ENCODE results near the gene RGN. TPM values are rescaled to one million over a fixed set of nuclear protein-coding genes. Genes with fewer than 3 reads are reported as not detected.
A peak's percentile ranks its signal among the peaks of the same experiment; 100 is the strongest.
"Not testable (repeated sequence)": the region's sequence is repeated elsewhere in the genome, so short reads cannot be mapped to it uniquely, and the experiment has no call there.

RGN gene
- polyA plus RNA-seq, 1 experiment: 2.1 TPM

DNA sequence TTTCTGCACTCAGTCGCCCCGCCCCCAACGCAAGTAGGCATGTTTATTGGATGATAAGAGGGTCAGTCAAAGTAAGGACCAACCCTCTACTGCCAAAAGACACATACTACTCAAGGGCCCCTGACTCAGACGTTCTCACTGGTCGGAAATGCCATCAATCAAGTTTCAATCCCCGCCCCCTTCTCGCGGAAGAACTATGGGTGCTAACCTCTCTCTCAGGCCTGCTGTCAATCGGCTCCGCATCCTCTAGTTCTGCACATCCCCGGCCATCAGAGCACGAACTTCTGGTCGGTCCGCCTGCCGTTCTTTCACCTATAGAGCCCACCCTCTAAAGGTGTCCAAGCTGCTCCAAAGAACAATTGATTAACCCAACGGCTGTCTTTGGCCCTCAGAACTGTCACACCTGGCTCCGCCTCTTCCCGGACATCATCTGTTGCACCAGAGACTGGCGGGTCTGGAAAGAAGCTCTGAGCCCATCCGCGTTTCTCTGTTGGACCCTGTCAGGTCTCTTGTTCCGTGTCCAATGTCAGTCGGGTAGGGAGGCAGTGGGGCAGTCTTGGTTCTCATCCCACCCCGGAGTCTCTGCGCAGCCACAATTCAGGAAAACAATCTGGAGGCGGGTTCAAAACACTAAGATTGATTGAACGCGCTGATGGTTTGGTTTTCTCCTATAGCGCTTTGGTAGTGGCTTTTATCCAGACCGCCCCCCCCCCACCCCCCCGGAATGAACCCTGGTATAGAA, 51.1 kb downstream of the RGN start:
- POLR2A ChIA-PET: interaction anchor here (1.0 kb wide), 1 partner anchor 16 kb away, joined by 5 read pairs; the partner anchor contains the start of genes NDUFB11 and RBM10
- TF ChIP-seq CTCF (IDR thresholded peaks at IDR 0.05; ENCODE audit: low read depth, low read length): no peak
- no peaks in the 10 kb centered on the region for H3K9me3 ChIP-seq (ENCODE audit: control insufficient read depth, insufficient read depth, low read length)
- H3K27me3 ChIP-seq (ENCODE audit: control insufficient read depth, insufficient read depth, low read length): no peaks in the 10 kb centered on the region
- CTCF ChIA-PET: interaction anchor here (0.5 to 2.9 kb wide), 2 partner anchors 16 to 151 kb away, joined by 3 to 10 read pairs; partner anchors contain the start of genes NDUFB11 and RBM10
- peak; percentile 87 for DNase-seq (ENCODE audit: low read depth, low spot score)
- peak overlapping the region; percentile 72 for H3K4me3 ChIP-seq (ENCODE audit: low read depth, low read length)
- peak overlapping the region; percentile 11 for H3K27ac ChIP-seq (ENCODE audit: low read depth, low read length)

DNA sequence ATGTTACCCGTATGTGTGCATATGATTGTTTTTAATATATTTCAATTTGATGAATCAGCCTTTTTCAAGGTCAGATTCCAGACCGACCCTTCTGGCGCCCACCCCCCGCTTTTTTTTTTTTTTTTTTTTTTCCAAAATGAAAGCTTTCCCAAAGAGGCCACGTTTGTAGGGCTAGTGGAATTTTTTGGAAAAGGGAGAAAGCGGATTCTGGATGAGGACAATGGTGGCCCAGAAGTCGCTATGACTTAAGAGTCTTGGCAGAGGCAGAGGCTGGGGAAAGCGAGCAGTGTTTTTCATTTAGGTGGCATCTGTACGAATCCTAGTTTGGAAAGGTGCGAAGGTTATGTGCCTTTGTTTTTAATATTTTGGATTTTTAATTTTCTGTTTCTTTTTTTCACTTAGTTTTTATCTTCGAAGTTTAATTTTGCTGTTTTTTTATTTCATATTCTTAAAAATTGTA, 51.7 kb downstream of the RGN start:
- POLR2A ChIA-PET: interaction anchor here (1.0 kb wide), 1 partner anchor 15 kb away, joined by 5 read pairs; the partner anchor contains the start of genes NDUFB11 and RBM10
- CTCF ChIA-PET: interaction anchor here (0.5 to 2.9 kb wide), 2 partner anchors 15 to 152 kb away, joined by 3 to 10 read pairs; partner anchors contain the start of genes NDUFB11 and RBM10
- Histone ChIP-seq H3K27ac (ENCODE audit: low read depth, low read length) (no peak overlapping the region), H3K27me3 (ENCODE audit: control insufficient read depth, insufficient read depth, low read length) (no peaks in the 10 kb centered on the region), H3K4me3 (ENCODE audit: low read depth, low read length) (peak overlapping the region; percentile 72), H3K9me3 (ENCODE audit: control insufficient read depth, insufficient read depth, low read length) (no peaks in the 10 kb centered on the region)
- TF ChIP-seq CTCF (IDR thresholded peaks at IDR 0.05; ENCODE audit: low read depth, low read length): no peak
- no peak for DNase-seq (ENCODE audit: low read depth, low spot score)

- ChIA-PET POLR2A (no interaction called here), CTCF (no interaction called here)
- no peak overlapping the region for H3K4me3 ChIP-seq (ENCODE audit: low read depth, low read length)
- no peak overlapping the region for H3K27ac ChIP-seq (ENCODE audit: low read depth, low read length)
- H3K9me3 ChIP-seq (ENCODE audit: control insufficient read depth, insufficient read depth, low read length): no peaks in the 10 kb centered on the region
- TF ChIP-seq CTCF (IDR thresholded peaks at IDR 0.05; ENCODE audit: low read depth, low read length): no peak
- H3K27me3 ChIP-seq (ENCODE audit: control insufficient read depth, insufficient read depth, low read length): no peaks in the 10 kb centered on the region
- no peak for DNase-seq (ENCODE audit: low read depth, low spot score)
Measured at GRCh38 chrX:47133493-47133892, 55.2 kb downstream of the RGN start.

DNA sequence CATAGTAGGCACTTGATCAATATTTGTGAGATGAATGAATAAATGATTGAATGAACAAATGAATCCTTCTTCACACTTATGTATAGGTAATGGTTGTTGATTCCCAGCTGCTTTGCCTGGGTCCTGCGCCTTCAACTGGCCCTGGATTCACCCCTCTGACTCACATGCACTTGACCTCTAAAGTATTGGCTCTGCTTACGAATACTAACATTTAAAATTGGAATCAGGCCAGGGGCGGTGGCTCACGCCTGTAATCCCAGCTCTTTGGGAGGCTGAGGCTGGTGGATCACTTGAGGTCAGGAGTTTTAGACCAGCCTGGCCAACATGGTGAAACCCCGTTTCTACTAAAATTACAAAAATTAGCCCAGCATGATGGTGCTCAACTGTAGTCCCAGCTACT, 57.4 kb downstream of the RGN start:
- not testable (repeated sequence) for H3K9me3 ChIP-seq (ENCODE audit: control insufficient read depth, insufficient read depth, low read length); H3K4me3 ChIP-seq (ENCODE audit: low read depth, low read length); H3K27ac ChIP-seq (ENCODE audit: low read depth, low read length); H3K27me3 ChIP-seq (ENCODE audit: control insufficient read depth, insufficient read depth, low read length); DNase-seq (ENCODE audit: low read depth, low spot score)
- CTCF ChIA-PET: interaction anchor here (2.1 kb wide), 1 partner anchor 9 kb away, joined by 16 read pairs; the partner anchor contains the start of genes NDUFB11 and RBM10
- POLR2A ChIA-PET: interaction anchor here (0.8 to 1.8 kb wide), 2 partner anchors 9 to 88 kb away, joined by 3 to 13 read pairs; partner anchors contain the start of genes NDUFB11 and RBM10

GRCh38 chrX:47138171-47138570, 59.9 kb downstream of the RGN start:
- no peaks in the 10 kb centered on the region for H3K27me3 ChIP-seq (ENCODE audit: control insufficient read depth, insufficient read depth, low read length)
- DNase-seq (ENCODE audit: low read depth, low spot score): no peak
- ChIA-PET CTCF (no interaction called here), POLR2A (no interaction called here)
- H3K4me3 ChIP-seq (ENCODE audit: low read depth, low read length): no peak overlapping the region
- no peak overlapping the region for H3K27ac ChIP-seq (ENCODE audit: low read depth, low read length)
- TF ChIP-seq CTCF (IDR thresholded peaks at IDR 0.05; ENCODE audit: low read depth, low read length): no peak
- no peaks in the 10 kb centered on the region for H3K9me3 ChIP-seq (ENCODE audit: control insufficient read depth, insufficient read depth, low read length)

Small RNAs within 50 kb of the gene (small RNA-seq; reads per million reads assigned to genes)
- gene RNU12-2P (ENCODE audit: insufficient read length, low read depth) (not detected), gene RNU6-1189P (ENCODE audit: insufficient read length, low read depth) (not detected)

Other genes starting within 250 kb of the RGN start
- gene RP2, start 241.4 kb upstream of the RGN start, polyA plus RNA-seq (2011; rRNA removed): 12.5 and 16.6 TPM in 2 replicates
- gene JADE3, start 166.0 kb upstream of the RGN start, polyA plus RNA-seq (2011; rRNA removed): 6.5 and 7.7 TPM in 2 replicates
- gene NDUFB11, start 66.3 kb downstream of the RGN start, polyA plus RNA-seq (2011; rRNA removed): 51.1 and 56.5 TPM in 2 replicates
- gene RBM10, start 66.8 kb downstream of the RGN start, polyA plus RNA-seq (2011; rRNA removed): 19.6 and 23.1 TPM in 2 replicates
- gene UBA1, start 115.4 kb downstream of the RGN start, polyA plus RNA-seq (2011; rRNA removed): 196 and 241 TPM in 2 replicates
- gene CDK16, start 140.2 kb downstream of the RGN start, polyA plus RNA-seq (2011; rRNA removed): 89.9 and 106 TPM in 2 replicates
- gene USP11, start 154.6 kb downstream of the RGN start, polyA plus RNA-seq (2011; rRNA removed): 31.5 and 41.3 TPM in 2 replicates

Data from AG04450 (cell line).